CD4-positive, alpha-beta memory T cell (primary cell): ENCODE results near the gene ZBTB5. TPM values are rescaled to one million over a fixed set of nuclear protein-coding genes. Genes with fewer than 3 reads are reported as not detected.

Experiments used
- CTCF ChIA-PET: fragments of 350-600 bp; sonication (Branson Sonifier 250); formaldehyde crosslinking; loops from one replicate; lab custom pipeline; 2021; ENCODE audit warnings: inconsistent platforms; ENCODE audit not compliant: partially characterized antibody; lab: Charles Lee
- POLR2A ChIA-PET: fragments of 350-600 bp; sonication (Branson Sonifier 250); formaldehyde crosslinking; loops from one replicate; lab custom pipeline; 2021; ENCODE audit not compliant: partially characterized antibody; lab: Charles Lee
- DNase-seq, 5 donors: peaks; one replicate each; pipeline versions ENCODE4 v3.0.0 to v3.0.0-alpha.2; 2020 to 2022; ENCODE audit warnings: mixed read lengths in 1 of 5
- H3K27ac ChIP-seq: one replicate; pipeline ENCODE4 v1.7.0; 2013; ENCODE audit warnings: low read depth, low read length
- H3K27me3 ChIP-seq: 2 replicates; pipeline ENCODE4 v1.7.0; 2013; ENCODE audit warnings: mild to moderate bottlenecking, low read length, moderate library complexity; ENCODE audit not compliant: insufficient read depth
- H3K36me3 ChIP-seq: 2 replicates; pipeline ENCODE4 v1.7.0; 2013; ENCODE audit warnings: mild to moderate bottlenecking, low read length, moderate library complexity; ENCODE audit not compliant: insufficient read depth
- H3K4me1 ChIP-seq: 2 replicates; pipeline ENCODE4 v1.7.0; 2013; ENCODE audit warnings: mild to moderate bottlenecking, low read length, moderate library complexity; ENCODE audit not compliant: insufficient read depth
- H3K4me3 ChIP-seq, 2 donors: one replicate each; pipeline ENCODE4 v1.7.0; 2013; ENCODE audit warnings: low read length in 2 of 2, mild to moderate bottlenecking in 1 of 2
- H3K9me3 ChIP-seq, 2 donors: one replicate each; pipeline ENCODE4 v1.7.0; 2013; ENCODE audit warnings: low read length in 2 of 2, control low read depth in 1 of 2; ENCODE audit not compliant: control insufficient read depth in 1 of 2
- H3K27ac Mint-ChIP-seq, 7 donors: one replicate each; pipeline ENCODE4 v1.8.0; 2020 to 2021; ENCODE audit warnings: mixed read lengths in 7 of 7, mild to moderate bottlenecking in 6 of 7, inconsistent platforms in 3 of 7, moderate library complexity in 3 of 7
- H3K27me3 Mint-ChIP-seq, 2 donors: one replicate each; pipeline ENCODE4 v1.8.0; 2020 to 2021; ENCODE audit warnings: mixed read lengths in 2 of 2
- H3K36me3 Mint-ChIP-seq, 2 donors: one replicate each; pipeline ENCODE4 v1.8.0; 2020 to 2021; ENCODE audit warnings: mixed read lengths in 2 of 2, inconsistent platforms in 1 of 2, mild to moderate bottlenecking in 1 of 2
- H3K4me1 Mint-ChIP-seq, 4 donors: one replicate each; pipeline ENCODE4 v1.8.0; 2020 to 2021; ENCODE audit warnings: mixed read lengths in 4 of 4, mild to moderate bottlenecking in 1 of 4
- H3K4me3 Mint-ChIP-seq, 8 donors: one replicate each; pipeline ENCODE4 v1.8.0; 2020 to 2021; ENCODE audit warnings: mixed read lengths in 8 of 8, mild to moderate bottlenecking in 7 of 8, moderate library complexity in 6 of 8, inconsistent platforms in 3 of 8
- H3K9me3 Mint-ChIP-seq, 8 donors: one replicate each; pipeline ENCODE4 v1.8.0; 2020 to 2021; ENCODE audit warnings: mixed read lengths in 8 of 8, mild to moderate bottlenecking in 5 of 8, inconsistent platforms in 3 of 8, moderate library complexity in 1 of 8
- intact Hi-C: fragments of 100-400 bp; cut with micrococcal nuclease; formaldehyde crosslinking; loops from one replicate; pipeline ENCODE4 v1.15.1; 2023
- polyA plus RNA-seq, 2 donors: library from polyadenylated mRNA; unstranded; fragments of 300-500 nt; fragmentation: Illumina TruSeq; gene quantifications; one replicate each; pipeline ENCODE4 v1.2.3, GENCODE V29; 2021
- total RNA-seq, 2 experiments: library from RNA; stranded (reverse); gene quantifications; one replicate each; pipeline ENCODE4 v1.2.3, GENCODE V29; 2021

ZBTB5 gene
- total and polyA plus RNA-seq, 4 experiments from 2014 or later, result 0.29 to 16.4 (median 8.8) TPM

GRCh38 chr9:37466037-37466709 is 923 bp upstream of the ZBTB5 start:
- Histone ChIP-seq H3K27me3 (no peaks in the 10 kb centered on the region), H3K4me3 (peak overlapping the region; percentile 72 to 73), H3K9me3 (no peaks in the 10 kb centered on the region), H3K4me1 (peaks cover 32% of the 10 kb centered on the region), H3K27ac (peak overlapping the region; percentile 96), H3K36me3 (no peaks in the 10 kb centered on the region)
- peaks cover 20 to 51% (median 29%) of the 10 kb centered on the region in 4 donors for H3K4me1 Mint-ChIP-seq
- peak overlapping the region; percentile 93 to 99 (median 96) for H3K4me3 Mint-ChIP-seq
- ChIA-PET POLR2A (interaction anchor here (1.0 to 4.4 kb wide), 14 partner anchors 12 to 1276 kb away, joined by 3 to 60 read pairs (median 3); partner anchors contain the start of genes DCAF10, GRHPR, POLR1E and TOMM5), CTCF (interaction anchor here (0.6 to 1.2 kb wide), 2 partner anchors 15 to 113 kb away, joined by 3 to 4 read pairs; no protein-coding TSS in a partner anchor)
- H3K27ac Mint-ChIP-seq, result peak overlapping the region; percentile 95 to 99 (median 98)
- H3K36me3 Mint-ChIP-seq, result peaks cover 0 to 22% of the 10 kb centered on the region in 2 donors
- H3K9me3 Mint-ChIP-seq, result peaks cover 0 to 2% (median 0%) of the 10 kb centered on the region in 8 donors
- no peaks in the 10 kb centered on the region for H3K27me3 Mint-ChIP-seq
- intact Hi-C loops, result loop anchor here (5.0 to 10.0 kb wide), 2 partner anchors 111 to 289 kb away; partner anchors contain the start of genes FBXO10 and TRMT10B
- DNase-seq, result peak in 3 of 5 donors; percentile 14 to 54 (median 23)

- Histone ChIP-seq H3K4me3 (peak overlapping the region; percentile 72 to 77), H3K4me1 (peaks cover 35% of the 10 kb centered on the region), H3K36me3 (no peaks in the 10 kb centered on the region), H3K27ac (peak overlapping the region; percentile 96), H3K27me3 (no peaks in the 10 kb centered on the region), H3K9me3 (no peaks in the 10 kb centered on the region)
- Mint-ChIP-seq H3K4me3 (peak overlapping the region; percentile 93 to 99 (median 96)), H3K36me3 (peaks cover 0 to 22% of the 10 kb centered on the region in 2 donors), H3K27me3 (no peaks in the 10 kb centered on the region), H3K27ac (peak overlapping the region; percentile 95 to 99 (median 98)), H3K9me3 (peaks cover 0 to 2% (median 0%) of the 10 kb centered on the region in 8 donors), H3K4me1 (peaks cover 20 to 55% (median 31%) of the 10 kb centered on the region in 4 donors)
- POLR2A ChIA-PET, result interaction anchor here (0.6 to 4.4 kb wide), 10 partner anchors 16 to 428 kb away, joined by 3 to 60 read pairs (median 3); partner anchors contain the start of genes DCAF10, GRHPR, POLR1E and TOMM5
- intact Hi-C loops, result loop anchor here (1.0 to 10.0 kb wide), 9 partner anchors 21 to 440 kb away; partner anchors contain the start of genes EXOSC3, FBXO10, GRHPR and POLR1E
- CTCF ChIA-PET, result interaction anchor here (1.8 to 1.9 kb wide), 2 partner anchors 17 to 49 kb away, joined by 5 to 7 read pairs; no protein-coding TSS in a partner anchor
- DNase-seq, result peak in 3 of 5 donors; percentile 63 to 86 (median 75)
These were observed 613 bp downstream of the ZBTB5 start for GRCh38 chr9:37464426-37465248.

DNA sequence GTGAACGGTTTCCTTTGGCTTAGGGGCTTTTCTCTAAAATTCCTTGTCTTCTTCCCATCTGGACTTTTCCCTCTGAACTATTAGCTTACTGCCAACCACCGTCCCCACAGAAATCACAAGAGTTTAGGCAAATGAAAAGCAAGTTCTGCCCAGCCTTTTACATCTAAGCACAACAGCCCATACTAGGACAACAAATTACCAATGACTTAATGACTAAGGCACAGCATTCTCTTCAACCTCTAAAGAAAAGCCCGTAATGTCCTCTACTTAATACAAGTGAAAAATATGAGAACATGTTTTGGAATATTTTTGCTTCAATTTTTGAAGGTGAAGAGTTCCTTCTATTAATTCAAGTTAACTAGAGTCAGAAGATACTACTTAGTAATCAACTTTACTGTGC is 1.2 kb downstream of the ZBTB5 start:
- POLR2A ChIA-PET, result interaction anchor here (4.4 kb wide), 1 partner anchor 22 kb away, joined by 60 read pairs; the partner anchor contains the start of gene POLR1E
- no peak overlapping the region for H3K4me3 ChIP-seq
- peaks cover 0 to 2% (median 0%) of the 10 kb centered on the region in 8 donors for H3K9me3 Mint-ChIP-seq

DNA sequence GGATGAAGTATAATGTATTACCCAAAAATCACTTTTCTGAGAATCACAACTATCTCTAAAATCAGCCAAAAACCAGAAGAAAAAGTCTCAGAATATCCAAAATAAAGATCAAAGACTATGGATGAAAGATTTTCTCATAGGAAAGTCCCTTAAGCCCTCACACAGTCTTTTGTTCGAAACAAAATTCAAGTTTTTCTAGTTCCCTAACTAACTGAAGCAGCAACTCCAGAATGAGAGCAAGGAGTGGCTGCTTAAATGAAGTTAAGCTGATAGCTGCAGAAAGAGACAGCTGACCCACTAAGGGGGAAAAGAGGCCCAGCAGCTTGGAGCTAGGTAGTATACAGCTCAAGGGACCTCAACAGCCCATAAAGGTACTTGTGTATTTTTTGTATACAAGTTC is 8.4 kb downstream of the ZBTB5 start:
- H3K36me3 Mint-ChIP-seq, result peaks cover 3 to 8% of the 10 kb centered on the region in 2 donors
- peaks cover 22 to 60% (median 47%) of the 10 kb centered on the region in 4 donors for H3K4me1 Mint-ChIP-seq
- intact Hi-C loops, result no loop called here
- ChIA-PET CTCF (interaction anchor here (1.1 kb wide), 1 partner anchor 50 kb away, joined by 3 read pairs; no protein-coding TSS in a partner anchor), POLR2A (no interaction called here)
- no peak for DNase-seq
- Histone ChIP-seq H3K36me3 (no peaks in the 10 kb centered on the region), H3K4me1 (peaks cover 31% of the 10 kb centered on the region), H3K27me3 (no peaks in the 10 kb centered on the region), H3K9me3 (no peaks in the 10 kb centered on the region), H3K27ac (no peak overlapping the region), H3K4me3 (no peak overlapping the region)
- H3K27me3 Mint-ChIP-seq, result no peaks in the 10 kb centered on the region
- H3K27ac Mint-ChIP-seq, result peak overlapping the region in 3 of 7 donors; percentile 12 to 73 (median 55)
- no peaks in the 10 kb centered on the region for H3K9me3 Mint-ChIP-seq
- H3K4me3 Mint-ChIP-seq, result peak overlapping the region in 1 of 8 donors; percentile 39

More for the DNA sequence above, 1.2 kb downstream of the ZBTB5 start:
- DNase-seq, result no peak
- intact Hi-C loops, result loop anchor here (10.0 kb wide), 1 partner anchor 291 kb away; the partner anchor contains the start of gene TRMT10B
- Histone ChIP-seq H3K9me3 (no peaks in the 10 kb centered on the region), H3K36me3 (no peaks in the 10 kb centered on the region), H3K4me1 (peaks cover 35% of the 10 kb centered on the region), H3K27me3 (no peaks in the 10 kb centered on the region), H3K27ac (peak overlapping the region; percentile 96)
- CTCF ChIA-PET, result interaction anchor here (1.8 to 1.9 kb wide), 2 partner anchors 17 to 49 kb away, joined by 5 to 7 read pairs; no protein-coding TSS in a partner anchor
- Mint-ChIP-seq H3K4me1 (peaks cover 20 to 55% (median 33%) of the 10 kb centered on the region in 4 donors), H3K4me3 (peak overlapping the region; percentile 93 to 99 (median 96)), H3K36me3 (peaks cover 0 to 22% of the 10 kb centered on the region in 2 donors), H3K27ac (peak overlapping the region; percentile 49 to 99 (median 98)), H3K27me3 (no peaks in the 10 kb centered on the region)

DNA sequence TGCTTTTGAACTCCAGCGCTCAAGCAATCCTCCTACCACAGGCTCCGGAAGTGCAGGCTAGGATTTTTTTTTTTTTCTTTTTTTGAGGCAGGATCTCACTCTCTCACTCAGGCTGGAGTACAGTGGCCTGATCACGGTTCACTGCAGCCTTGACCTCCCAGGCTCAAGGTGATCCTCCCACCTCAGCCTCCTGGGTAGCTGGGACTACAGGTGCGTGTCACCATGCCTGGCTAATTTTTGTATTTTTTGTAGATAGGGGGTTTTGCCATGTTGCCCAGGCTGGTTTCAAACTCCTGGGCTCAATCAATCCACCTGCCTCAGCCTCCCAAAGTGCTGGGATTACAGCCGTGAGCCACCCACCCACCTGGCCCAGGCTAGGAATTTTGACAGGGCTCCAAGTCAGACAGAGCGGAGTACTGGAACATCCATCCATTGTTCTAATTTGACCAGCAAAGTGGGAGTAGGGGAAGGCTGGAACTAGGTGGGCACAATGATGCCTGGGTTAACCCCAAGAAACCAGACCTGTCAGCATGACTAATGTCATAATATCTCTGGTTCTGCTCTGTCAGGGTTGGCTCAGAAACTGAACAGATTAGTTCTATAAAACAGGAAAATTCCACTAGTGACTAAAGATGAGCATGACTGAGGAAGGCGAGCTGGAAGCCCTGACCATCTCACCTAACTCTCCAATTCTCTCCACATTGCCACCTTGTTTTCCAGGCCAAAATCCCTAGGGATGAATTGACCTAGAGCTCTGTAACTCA is 9.2 kb downstream of the ZBTB5 start:
- intact Hi-C loops, result no loop called here
- no peak for DNase-seq
- Histone ChIP-seq H3K36me3 (no peaks in the 10 kb centered on the region), H3K4me3 (no peak overlapping the region), H3K27me3 (no peaks in the 10 kb centered on the region), H3K27ac (no peak overlapping the region), H3K4me1 (peaks cover 25% of the 10 kb centered on the region), H3K9me3 (no peaks in the 10 kb centered on the region)
- H3K4me3 Mint-ChIP-seq, result no peak overlapping the region
- H3K9me3 Mint-ChIP-seq, result no peaks in the 10 kb centered on the region
- H3K36me3 Mint-ChIP-seq, result peaks cover 3 to 10% of the 10 kb centered on the region in 2 donors
- peaks cover 24 to 60% (median 48%) of the 10 kb centered on the region in 4 donors for H3K4me1 Mint-ChIP-seq
- no peaks in the 10 kb centered on the region for H3K27me3 Mint-ChIP-seq
- POLR2A ChIA-PET, result no interaction called here
- CTCF ChIA-PET, result no interaction called here
- H3K27ac Mint-ChIP-seq, result peak overlapping the region in 2 of 7 donors; percentile 12

- intact Hi-C loops, result no loop called here
- H3K36me3 ChIP-seq, result no peaks in the 10 kb centered on the region
- no peak overlapping the region for H3K27ac ChIP-seq
- H3K4me1 ChIP-seq, result peaks cover 24% of the 10 kb centered on the region
- CTCF ChIA-PET, result no interaction called here
- no peaks in the 10 kb centered on the region for H3K27me3 Mint-ChIP-seq
- no peak overlapping the region for H3K4me3 Mint-ChIP-seq
- H3K36me3 Mint-ChIP-seq, result peaks cover 10 to 14% of the 10 kb centered on the region in 2 donors
- POLR2A ChIA-PET, result interaction anchor here (1.8 kb wide), 1 partner anchor 12 kb away, joined by 4 read pairs; no protein-coding TSS in a partner anchor
- H3K9me3 Mint-ChIP-seq, result no peaks in the 10 kb centered on the region
- no peaks in the 10 kb centered on the region for H3K9me3 ChIP-seq
- peaks cover 24 to 55% (median 45%) of the 10 kb centered on the region in 4 donors for H3K4me1 Mint-ChIP-seq
- no peaks in the 10 kb centered on the region for H3K27me3 ChIP-seq
- H3K27ac Mint-ChIP-seq, result peak overlapping the region in 3 of 7 donors; percentile 10 to 45 (median 19)
- no peak for DNase-seq
- H3K4me3 ChIP-seq, result no peak overlapping the region
These were observed 11.0 kb downstream of the ZBTB5 start for GRCh38 chr9:37454238-37454637.
